ENCODE data around the gene C6orf58. TPM values are rescaled to one million over a fixed set of nuclear protein-coding genes. Genes with fewer than 3 reads are reported as not detected.

C6orf58 gene
- total and polyA plus RNA-seq, 2 experiments from 2014 or later, result 0.18 TPM; not detected in 1

DNA sequence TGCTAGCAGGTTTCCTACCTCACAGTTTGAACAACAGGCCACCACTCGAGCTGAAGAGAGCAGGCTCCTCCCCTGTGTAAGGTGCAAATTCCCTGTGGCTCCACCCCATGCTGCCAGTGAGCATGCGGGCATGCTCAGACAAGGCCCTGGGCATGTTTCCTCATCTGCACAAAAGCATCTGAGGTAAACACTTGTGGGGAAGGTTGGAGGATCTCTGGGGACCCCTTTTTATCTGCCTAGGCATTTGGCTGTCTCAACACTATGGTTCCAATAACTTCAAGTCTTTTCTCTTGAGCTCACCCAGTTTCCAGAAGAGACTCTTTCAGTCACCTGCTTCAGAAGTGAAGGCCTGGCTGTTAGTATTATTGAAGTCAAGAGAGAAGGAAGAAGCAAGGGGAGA, 9.4 kb downstream of the C6orf58 start (continued):
- TF ChIP-seq, protein P1, sequence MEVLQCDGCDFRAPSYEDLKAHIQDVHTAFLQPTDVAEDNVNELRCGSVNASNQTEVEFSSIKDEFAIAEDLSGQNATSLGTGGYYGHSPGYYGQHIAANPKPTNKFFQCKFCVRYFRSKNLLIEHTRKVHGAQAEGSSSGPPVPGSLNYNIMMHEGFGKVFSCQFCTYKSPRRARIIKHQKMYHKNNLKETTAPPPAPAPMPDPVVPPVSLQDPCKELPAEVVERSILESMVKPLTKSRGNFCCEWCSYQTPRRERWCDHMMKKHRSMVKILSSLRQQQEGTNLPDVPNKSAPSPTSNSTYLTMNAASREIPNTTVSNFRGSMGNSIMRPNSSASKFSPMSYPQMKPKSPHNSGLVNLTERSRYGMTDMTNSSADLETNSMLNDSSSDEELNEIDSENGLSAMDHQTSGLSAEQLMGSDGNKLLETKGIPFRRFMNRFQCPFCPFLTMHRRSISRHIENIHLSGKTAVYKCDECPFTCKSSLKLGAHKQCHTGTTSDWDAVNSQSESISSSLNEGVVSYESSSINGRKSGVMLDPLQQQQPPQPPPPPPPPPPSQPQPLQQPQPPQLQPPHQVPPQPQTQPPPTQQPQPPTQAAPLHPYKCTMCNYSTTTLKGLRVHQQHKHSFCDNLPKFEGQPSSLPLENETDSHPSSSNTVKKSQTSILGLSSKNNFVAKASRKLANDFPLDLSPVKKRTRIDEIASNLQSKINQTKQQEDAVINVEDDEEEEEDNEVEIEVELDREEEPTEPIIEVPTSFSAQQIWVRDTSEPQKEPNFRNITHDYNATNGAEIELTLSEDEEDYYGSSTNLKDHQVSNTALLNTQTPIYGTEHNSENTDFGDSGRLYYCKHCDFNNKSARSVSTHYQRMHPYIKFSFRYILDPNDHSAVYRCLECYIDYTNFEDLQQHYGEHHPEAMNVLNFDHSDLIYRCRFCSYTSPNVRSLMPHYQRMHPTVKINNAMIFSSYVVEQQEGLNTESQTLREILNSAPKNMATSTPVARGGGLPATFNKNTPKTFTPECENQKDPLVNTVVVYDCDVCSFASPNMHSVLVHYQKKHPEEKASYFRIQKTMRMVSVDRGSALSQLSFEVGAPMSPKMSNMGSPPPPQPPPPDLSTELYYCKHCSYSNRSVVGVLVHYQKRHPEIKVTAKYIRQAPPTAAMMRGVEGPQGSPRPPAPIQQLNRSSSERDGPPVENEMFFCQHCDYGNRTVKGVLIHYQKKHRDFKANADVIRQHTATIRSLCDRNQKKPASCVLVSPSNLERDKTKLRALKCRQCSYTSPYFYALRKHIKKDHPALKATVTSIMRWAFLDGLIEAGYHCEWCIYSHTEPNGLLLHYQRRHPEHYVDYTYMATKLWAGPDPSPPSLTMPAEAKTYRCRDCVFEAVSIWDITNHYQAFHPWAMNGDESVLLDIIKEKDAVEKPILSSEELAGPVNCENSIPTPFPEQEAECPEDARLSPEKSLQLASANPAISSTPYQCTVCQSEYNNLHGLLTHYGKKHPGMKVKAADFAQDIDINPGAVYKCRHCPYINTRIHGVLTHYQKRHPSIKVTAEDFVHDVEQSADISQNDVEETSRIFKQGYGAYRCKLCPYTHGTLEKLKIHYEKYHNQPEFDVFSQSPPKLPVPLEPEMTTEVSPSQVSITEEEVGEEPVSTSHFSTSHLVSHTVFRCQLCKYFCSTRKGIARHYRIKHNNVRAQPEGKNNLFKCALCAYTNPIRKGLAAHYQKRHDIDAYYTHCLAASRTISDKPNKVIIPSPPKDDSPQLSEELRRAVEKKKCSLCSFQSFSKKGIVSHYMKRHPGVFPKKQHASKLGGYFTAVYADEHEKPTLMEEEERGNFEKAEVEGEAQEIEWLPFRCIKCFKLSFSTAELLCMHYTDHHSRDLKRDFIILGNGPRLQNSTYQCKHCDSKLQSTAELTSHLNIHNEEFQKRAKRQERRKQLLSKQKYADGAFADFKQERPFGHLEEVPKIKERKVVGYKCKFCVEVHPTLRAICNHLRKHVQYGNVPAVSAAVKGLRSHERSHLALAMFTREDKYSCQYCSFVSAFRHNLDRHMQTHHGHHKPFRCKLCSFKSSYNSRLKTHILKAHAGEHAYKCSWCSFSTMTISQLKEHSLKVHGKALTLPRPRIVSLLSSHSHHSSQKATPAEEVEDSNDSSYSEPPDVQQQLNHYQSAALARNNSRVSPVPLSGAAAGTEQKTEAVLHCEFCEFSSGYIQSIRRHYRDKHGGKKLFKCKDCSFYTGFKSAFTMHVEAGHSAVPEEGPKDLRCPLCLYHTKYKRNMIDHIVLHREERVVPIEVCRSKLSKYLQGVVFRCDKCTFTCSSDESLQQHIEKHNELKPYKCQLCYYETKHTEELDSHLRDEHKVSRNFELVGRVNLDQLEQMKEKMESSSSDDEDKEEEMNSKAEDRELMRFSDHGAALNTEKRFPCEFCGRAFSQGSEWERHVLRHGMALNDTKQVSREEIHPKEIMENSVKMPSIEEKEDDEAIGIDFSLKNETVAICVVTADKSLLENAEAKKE (CRISPR knock-in tag; IDR thresholded peaks at IDR 0.05), result no peak
- TF ChIP-seq CREB1 (CRISPR knock-in tag; IDR thresholded peaks at IDR 0.05; ENCODE audit: low read depth), result no peak
- TF ChIP-seq EZH2phosphoT487 (IDR thresholded peaks at IDR 0.05; ENCODE audit: unreplicated experiment), result no peak

- H3K4me3 ChIP-seq, result no peak overlapping the region
- Mint-ChIP-seq H3K27ac (no peak overlapping the region), H3K27me3 (ENCODE audit: insufficient read depth, low read depth, poor library complexity) (no peaks in the 10 kb centered on the region), H3K4me3 (no peak overlapping the region), H3K4me1 (peaks cover 14% of the 10 kb centered on the region), H3K36me3 (ENCODE audit: low read depth) (no peaks in the 10 kb centered on the region), H3K9me3 (peaks cover 6% of the 10 kb centered on the region; the same call in 2 of the 3 replicates)
- no peaks in the 10 kb centered on the region for H3F3A ChIP-seq (replicated peaks; ENCODE audit: low read depth)
- no peaks in the 10 kb centered on the region for H3K9me2 ChIP-seq (ENCODE audit: insufficient read depth)
- no peaks in the 10 kb centered on the region for H4K20me1 ChIP-seq (replicated peaks; ENCODE audit: insufficient read depth)
- TF ChIP-seq EZH2 (IDR thresholded peaks at IDR 0.05; ENCODE audit: low read depth, unreplicated experiment) (no peak), ETS1 (IDR thresholded peaks at IDR 0.05) (no peak)
- H3K27ac ChIP-seq (ENCODE audit: low read depth), result no peak overlapping the region
- H2AFZ ChIP-seq, result peak overlapping the region; percentile 11; the same call in 1 of the 2 replicates
- H3K79me2 ChIP-seq (replicated peaks; ENCODE audit: insufficient read depth), result no peaks in the 10 kb centered on the region
- no peak overlapping the region for H3K4me2 ChIP-seq
- H3K36me3 ChIP-seq (ENCODE audit: insufficient read depth), result no peaks in the 10 kb centered on the region
- ATAC-seq (no peak), DNase-seq (ENCODE audit: low spot score) (no peak)
- H3K4me1 ChIP-seq (ENCODE audit: insufficient read depth), result peaks cover 4% of the 10 kb centered on the region; the same call in 1 of the 2 replicates
- no peaks in the 10 kb centered on the region for H3K27me3 ChIP-seq (ENCODE audit: insufficient read depth)
Observed at GRCh38 chr6:127587875-127588274, 10.9 kb downstream of the C6orf58 start.
